Measurements from ENCODE around the gene MTR.

DNA sequence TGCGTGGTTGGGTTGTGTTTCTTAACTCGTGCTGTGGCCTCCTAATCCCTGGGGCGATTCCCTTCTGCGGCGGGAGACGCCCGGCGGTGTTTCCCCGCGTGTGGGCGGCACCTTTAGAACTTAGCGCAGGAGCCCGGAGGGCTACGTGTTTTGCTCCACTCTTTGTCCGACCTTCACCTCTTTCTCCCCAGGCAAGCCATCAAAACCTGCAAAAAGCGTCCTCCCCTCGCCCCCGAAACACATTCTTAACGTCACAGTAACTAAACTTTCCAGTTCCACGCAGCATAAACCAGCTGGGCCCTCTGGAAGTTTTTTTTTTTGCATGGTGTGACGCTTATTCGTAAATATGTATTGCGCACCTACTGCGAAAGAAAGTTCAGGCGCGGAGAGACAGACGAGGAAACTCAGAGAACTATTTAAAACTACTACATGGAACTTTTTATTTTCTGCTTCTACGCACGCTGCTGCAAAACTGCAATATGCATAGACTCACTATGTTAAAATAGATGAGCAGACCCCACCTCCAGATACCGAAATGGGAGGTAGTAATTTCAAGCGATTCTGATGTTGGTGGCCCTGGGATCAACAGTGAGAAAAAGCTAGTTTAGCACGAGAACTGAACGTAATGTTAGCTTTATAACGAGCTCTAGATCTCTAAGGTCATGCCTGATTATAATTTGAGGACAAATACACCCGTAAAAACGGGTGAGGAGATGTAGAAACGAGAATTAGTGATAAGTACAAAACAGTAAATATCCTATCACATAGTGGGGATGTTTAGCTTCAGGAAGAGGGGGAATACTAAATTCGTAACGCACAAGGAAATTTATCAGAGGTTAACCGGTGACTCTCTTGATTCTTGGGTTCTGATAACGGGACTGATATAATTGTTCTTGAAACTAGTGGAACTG is 920 bp downstream of the MTR start:
- TF ChIP-seq POLR2A (IDR thresholded peaks at IDR 0.05) (no peak), POLR2AphosphoS5 (IDR thresholded peaks at IDR 0.05; ENCODE audit: insufficient read depth in 1 of 2, low read depth in 1 of 2) (no peak)
- TF ChIP-seq, protein P1, sequence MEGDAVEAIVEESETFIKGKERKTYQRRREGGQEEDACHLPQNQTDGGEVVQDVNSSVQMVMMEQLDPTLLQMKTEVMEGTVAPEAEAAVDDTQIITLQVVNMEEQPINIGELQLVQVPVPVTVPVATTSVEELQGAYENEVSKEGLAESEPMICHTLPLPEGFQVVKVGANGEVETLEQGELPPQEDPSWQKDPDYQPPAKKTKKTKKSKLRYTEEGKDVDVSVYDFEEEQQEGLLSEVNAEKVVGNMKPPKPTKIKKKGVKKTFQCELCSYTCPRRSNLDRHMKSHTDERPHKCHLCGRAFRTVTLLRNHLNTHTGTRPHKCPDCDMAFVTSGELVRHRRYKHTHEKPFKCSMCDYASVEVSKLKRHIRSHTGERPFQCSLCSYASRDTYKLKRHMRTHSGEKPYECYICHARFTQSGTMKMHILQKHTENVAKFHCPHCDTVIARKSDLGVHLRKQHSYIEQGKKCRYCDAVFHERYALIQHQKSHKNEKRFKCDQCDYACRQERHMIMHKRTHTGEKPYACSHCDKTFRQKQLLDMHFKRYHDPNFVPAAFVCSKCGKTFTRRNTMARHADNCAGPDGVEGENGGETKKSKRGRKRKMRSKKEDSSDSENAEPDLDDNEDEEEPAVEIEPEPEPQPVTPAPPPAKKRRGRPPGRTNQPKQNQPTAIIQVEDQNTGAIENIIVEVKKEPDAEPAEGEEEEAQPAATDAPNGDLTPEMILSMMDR (IDR thresholded peaks at IDR 0.05), result no peak

Data from vagina (tissue), 2 donors.